8988T (cell line): ENCODE measurements around the gene MTMR12.
"Not testable (repeated sequence)": the region's sequence is repeated elsewhere in the genome, so short reads cannot be mapped to it uniquely, and the experiment has no call there.

Experiments
- DNase-seq: peaks from one replicate; pipeline ENCODE4 v3.0.0; 2011

MTMR12 gene

DNA sequence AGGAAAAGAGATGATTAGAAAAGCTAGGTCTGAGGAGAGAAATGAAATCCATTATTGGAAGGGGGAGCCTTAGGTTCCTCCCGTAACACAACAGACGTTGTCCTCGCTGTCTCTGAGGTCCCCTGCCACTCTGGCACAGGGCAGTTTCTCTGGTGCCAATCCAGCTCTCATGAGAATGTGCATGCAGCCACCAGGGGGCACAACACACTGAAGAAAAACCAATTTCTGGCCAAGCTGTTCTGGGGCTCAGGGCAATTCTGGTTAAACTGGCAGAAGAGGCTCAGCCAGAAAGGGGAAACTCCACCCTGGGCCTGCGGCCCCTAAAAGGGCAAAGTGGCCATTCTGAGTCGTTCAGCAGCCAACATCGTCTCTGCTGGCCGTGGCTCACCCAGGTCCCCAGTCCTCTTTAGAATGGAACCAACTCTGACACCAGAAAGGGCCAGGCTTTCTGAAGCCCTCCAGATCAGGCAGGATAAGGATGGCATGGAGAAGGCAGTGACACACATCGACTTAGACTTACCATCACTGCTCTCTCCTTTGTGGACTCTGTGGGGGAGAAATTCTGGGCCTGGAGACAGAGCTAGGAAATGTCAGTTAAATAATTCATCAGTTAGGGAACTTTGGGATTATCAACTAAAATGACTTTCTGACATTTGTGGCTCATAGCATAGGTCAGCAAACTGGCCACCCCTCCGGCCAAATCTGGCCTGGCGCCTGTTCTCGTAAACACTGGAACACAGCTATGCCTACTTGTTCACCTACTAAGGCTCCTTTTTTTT is 80.1 kb downstream of the MTMR12 start:
- peak; percentile 66 for DNase-seq

DNA sequence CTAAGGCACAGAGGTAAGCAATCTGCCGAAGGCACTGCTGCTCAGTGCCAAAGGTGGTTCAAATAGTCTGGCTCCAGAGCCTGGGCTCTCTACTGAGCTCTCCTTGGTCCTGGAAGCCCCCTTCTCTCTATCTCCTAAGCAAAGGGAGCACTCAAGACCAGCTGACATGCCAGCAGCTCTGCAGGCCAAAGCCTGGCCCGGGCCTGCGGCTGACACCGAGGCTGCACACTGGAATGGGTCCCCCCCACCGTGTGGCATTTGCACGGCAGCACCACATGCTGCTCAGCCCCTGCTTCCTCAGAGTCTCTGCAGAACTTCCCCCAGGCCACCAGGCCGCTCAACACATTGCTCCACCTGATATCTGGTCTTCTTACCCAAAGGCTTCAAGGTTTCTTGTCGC is 80.8 kb downstream of the MTMR12 start:
- no peak for DNase-seq

DNA sequence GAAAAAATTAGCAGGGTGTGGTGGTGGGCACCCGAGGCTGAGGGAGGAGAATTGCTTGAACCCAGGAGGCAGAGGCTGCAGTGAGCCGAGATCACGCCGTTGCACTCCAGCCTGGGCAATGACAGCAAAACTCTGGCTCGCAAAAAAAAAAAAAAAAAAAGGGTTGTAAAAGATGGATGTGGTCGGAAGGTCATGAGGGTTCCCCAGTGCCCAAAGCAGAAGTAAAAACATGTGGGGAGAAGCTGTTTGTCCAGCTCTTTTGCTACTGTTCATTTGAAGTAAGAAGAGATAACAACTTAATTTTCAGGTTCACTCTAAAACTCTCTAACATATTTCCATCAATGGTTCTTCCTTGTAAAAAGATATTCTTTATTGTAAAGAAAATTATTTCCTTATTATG is 81.5 kb downstream of the MTMR12 start:
- no peak for DNase-seq

DNA sequence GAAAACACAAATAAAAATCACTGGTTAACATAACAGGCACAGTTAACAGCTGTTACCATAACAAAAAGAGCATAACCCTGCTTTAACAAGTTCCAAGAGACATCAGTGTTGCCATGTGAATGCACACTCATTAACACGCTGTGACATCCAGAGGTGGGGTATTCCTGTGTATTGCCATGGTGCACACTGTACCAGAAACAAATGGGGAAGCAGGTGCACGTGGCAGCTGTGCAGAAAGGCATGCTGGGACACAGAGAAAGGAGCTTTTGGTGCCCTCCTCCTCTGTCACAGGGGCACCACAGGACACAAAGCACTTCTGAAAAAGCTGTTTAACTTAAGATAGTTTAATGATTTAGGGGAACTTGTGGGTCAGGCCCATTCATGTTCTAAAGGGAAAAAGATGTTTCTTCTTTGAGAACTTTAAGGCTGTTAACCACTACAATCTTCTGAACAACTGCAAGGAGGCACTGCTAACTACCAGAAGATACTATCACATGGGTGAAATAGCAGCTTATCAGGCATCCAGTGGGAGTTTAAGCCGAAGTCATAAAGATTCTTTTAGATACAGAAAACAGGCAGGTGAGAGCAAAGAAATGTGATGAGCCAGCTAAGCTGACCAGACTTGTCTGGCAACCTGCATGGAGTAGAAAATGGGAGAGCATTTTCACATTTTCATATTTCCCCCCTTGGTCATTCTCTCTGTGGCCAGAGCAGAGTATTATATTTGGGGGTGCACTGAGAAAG is 82.2 kb downstream of the MTMR12 start:
- no peak for DNase-seq

DNA sequence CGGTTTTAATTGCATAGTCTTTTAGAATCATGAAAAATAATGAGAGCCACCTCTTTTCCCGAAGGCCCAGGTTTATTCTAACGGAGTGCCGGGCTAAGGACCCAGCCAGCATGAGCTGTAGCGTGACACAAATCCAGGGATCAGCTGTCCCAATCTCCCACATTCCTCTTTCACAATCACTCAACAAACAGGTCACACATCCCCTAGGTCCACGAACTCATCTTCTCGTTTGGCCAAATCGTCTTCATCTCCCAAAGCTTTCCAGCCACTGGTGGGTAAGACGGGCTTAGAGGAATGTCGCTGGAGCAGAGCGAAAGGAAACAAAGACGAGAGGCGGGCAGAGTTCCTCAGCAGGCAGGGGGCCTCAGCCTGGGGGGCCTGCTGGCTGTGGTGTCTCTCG is 83.2 kb downstream of the MTMR12 start:
- DNase-seq, result no peak

DNA sequence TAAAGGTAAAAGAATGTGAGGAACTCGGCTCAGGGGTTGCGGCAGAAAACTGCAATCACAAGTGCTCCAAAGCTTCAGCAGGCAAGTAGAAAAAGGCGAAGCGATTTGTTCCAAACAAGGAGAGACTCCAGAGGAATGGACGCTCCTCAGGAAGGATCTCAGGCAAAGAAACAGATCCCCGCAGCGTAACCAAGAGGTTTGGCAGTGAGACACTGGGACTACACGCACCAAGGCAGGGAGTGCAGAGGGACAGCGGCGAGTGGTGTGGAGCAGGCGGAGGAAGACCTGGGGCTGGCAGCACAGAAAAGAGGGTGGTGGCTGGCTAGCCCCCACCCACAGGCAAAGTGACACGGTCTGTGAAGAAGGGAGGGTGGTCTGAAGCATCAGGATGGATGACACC is 83.9 kb downstream of the MTMR12 start:
- DNase-seq, result no peak

DNA sequence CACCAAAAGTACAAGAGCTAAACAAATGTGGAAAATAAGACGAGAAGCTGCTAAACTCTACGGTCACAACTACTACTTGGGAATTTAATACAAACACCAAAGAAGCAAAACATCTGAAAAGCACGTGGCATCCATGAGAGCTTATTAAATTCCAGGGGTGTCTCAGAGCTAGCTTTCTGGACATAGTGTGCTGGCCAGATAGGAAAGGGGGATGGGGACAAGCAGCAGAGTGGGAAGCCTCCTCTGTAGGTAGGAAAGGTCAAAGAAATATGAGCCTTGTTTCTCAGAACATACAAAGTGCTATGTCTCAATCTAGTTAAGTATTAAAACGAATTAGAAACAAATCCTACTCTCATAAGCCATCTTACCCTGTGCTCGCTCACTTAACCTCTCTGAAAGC is 87.3 kb downstream of the MTMR12 start:
- no peak for DNase-seq

DNA sequence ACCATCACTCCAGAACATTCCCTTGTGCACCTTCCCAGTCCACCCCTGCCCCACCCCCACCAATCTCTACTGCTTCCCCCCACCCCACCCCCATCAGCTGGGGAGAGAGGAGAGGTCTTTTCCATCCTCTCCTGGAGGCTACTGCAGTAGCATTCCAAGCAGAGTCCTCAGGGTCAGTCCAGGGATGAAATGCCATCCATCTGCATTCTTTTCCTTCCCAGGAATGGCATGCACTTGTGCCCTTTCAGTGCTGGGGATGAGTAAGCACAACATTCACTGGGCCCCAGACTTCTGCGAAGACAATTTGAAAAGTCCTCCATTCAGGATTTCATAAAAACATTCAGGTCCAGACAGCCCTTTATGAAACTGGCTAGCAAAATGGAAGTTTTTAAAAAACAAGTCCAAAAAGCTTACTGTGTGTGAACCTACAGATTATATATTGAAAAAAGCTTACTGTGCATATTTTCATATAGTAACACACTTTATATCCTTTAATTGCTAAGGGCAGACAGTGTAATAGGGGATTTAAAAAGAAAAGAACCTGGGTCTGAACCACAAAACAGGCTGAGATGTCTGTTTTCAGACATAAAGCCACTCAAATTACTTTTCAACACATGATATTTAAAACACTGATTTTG is 88.6 kb downstream of the MTMR12 start:
- peak; percentile 78 for DNase-seq

DNA sequence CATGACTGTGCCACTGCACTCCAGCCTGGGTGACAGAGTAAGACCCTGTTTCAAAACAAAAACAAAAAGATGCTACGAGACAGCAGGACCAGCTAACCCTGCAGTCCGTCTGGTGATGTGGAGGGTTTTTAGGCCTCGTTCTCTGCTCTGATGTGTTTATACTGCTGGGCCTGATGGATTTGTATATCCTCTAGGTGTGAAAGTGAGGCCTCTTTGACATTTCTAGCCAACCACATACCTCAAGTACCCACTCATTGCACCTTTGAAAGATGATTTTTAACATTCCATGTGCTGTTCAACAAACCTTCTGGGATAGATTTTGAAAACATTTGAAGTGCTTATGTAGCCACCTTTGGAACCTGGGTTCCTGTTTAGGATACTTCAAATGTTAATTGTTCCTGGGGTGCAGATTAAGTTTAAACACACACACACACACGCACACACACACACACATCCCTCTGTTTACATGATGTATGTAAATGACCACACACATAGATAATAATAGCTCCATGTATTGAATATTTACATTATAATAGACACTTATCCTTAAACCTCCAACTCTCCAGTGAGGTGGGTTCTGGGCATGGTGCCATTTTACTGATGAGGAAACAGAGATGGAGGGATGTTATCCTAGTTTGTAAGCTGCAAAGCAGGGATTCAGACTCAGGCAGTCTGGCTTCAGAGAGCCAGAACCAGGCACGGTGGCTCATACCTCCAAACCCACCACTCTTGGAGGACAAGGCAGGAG is 89.8 kb downstream of the MTMR12 start:
- no peak for DNase-seq

DNA sequence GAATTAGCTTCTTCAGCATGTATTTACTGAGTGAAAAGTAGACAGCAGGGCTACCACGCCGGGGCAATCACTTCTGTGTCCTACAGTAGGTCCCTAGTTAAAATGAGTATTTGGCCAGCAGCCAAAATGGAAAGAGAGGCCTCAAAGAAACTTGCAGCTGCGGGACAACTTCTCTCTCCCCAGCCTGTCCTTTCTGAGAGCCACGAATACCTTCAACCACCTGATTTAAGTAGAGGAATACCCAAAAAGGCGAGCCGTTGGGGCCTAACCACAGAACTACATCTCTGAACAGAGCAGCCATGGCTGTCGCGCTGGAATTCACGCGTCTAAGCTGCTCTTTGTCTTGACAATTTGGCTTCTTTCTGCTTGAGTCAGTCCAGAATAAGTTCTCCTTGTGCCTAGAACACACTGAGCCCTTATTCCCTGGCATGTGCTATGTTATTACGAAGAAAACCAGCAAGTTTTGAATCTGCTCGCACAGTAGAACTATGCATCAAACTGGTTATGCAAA is 94.8 kb downstream of the MTMR12 start:
- no peak for DNase-seq

DNA sequence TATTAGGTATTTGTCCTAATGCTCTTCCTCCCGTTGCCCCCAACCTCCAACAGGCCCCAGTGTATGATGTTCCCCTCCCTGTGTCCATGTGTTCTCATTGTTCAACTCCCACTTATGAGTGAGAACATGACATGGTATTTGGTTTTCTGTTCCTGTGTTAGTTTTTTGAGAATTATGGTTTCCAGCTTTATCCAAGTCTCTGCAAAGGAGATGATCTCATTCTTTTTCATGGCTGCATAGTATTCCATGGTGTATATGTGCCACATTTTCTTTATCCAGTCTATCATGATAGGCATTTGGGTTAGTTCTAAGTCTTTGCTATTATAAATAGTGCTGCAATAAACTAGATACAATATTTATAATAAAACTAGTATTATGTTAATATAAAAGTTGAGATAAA is 98.4 kb downstream of the MTMR12 start:
- DNase-seq, result not testable (repeated sequence)

DNA sequence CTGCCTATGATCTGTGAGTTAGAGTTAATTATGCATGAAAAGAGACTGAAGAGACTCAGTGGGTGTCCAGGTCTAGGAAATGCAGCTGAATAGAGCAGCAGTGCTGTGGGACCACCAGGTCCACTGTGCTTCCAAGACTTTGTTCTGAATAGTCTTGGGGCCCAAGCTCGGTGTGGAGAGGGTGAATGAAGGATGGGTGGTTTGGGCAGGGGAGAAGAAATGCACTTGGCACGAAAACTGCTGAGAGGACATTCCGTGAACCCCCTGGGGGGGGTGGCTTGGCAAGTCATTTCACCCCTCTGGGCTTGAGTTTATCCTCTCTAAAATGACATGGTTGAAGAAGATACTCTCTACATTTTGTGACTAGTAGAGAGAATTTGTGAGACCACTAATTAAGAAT is 102.6 kb downstream of the MTMR12 start:
- DNase-seq, result no peak

DNA sequence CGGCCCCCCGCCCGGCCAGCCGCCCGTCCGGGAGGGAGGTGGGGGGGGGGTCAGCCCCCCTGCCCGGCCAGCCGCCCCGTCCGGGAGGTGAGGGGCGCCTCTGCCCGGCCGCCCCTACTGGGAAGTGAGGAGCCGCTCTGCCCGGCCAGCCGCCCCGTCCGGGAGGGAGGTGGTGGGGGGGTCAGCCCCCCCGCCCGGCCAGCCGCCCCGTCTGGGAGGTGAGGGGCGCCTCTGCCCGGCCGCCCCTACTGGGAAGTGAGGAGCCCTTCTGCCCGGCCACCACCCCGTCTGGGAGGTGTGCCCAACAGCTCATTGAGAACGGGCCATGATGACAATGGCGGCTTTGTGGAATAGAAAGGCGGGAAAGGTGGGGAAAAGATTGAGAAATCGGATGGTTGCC is 103.9 kb downstream of the MTMR12 start:
- not testable (repeated sequence) for DNase-seq

DNA sequence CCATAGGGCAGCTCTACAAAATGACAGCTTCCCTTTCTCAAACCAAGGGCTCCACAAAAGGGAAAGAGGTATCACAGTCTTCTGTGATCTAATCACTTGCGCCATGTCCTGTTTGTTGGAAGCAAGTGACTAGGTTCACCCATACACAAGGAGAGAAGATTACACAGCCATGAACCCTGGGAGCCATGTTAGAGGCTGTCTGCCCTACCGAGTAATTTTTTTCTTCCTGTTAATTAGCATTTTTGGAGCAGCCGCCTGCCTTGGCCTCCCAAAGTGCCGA is 105.4 kb downstream of the MTMR12 start:
- DNase-seq, result no peak

DNA sequence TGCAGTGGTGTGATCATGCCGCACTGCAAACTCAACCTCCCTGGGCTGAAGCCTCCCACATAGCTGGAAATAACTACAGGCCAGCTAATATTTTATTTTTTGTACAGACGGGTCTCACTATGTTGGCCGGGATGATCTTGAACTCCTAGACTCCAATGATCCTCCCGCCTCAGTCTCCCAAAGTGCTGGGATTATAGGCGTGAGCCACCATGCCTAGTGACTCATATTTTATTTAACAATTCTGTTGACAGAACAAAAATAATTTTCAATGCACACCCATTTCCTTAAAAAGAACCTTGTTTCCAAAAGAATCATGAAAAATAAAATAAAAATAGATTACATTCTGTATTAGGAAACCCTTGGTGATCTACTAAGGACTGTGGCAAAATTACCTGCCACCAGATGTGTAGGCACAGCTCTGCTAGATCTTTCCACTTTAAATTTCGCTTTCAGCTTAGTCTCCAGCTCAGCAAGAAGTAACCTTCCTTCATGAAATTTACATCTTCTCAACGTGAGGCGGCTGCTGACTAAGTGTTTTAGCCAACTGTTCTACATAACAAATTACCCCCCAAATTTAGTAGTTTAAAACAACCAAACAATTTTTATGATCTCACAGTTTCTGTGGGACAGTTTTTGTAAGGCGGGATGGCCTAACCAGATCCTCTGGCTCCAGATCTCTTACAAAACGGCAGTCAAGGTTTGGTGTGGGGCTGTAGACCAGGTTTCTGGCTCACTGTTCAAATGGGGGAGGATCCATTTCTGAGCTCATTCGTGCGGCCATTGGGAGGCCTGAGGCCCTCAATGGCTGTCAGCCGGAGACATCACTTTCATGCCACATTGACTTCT is 106.0 kb downstream of the MTMR12 start:
- DNase-seq, result no peak

DNA sequence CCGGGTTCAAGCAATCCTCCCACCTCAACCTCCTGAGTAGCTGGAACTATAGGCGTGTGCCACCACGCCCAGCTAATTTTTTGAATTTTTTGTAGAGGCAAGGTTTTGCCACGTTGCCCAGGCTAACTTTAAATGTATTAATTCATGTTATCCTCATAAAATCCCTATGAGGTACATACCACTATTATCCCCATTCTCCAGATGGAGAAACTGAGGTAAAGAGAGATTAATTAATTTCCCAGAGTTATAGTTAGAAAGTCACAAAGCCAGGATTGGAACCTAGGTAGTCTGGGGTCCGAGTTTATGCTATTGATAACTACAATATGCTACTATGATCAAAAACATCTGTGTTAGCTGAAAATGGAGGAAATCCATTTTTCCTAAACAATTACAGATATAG is 106.7 kb downstream of the MTMR12 start:
- DNase-seq, result no peak

DNA sequence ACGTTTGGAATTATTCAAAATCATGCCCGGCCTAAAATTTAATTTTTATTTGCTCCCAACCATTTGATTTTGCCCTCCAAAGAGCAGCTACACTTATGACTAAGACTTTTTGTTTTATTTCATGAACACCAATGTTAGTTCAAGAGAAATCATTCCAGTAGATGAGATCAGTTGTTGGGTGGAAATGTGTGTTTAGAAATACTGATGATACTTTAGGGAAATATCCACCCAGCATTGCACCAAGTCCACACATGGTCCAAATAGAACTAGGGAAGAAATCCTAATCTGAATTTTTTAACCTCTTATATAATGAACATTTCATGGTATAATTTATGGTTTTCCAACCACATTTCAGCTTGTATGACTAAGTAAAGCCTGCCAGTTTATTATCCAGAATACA is 110.3 kb downstream of the MTMR12 start:
- DNase-seq, result no peak

DNA sequence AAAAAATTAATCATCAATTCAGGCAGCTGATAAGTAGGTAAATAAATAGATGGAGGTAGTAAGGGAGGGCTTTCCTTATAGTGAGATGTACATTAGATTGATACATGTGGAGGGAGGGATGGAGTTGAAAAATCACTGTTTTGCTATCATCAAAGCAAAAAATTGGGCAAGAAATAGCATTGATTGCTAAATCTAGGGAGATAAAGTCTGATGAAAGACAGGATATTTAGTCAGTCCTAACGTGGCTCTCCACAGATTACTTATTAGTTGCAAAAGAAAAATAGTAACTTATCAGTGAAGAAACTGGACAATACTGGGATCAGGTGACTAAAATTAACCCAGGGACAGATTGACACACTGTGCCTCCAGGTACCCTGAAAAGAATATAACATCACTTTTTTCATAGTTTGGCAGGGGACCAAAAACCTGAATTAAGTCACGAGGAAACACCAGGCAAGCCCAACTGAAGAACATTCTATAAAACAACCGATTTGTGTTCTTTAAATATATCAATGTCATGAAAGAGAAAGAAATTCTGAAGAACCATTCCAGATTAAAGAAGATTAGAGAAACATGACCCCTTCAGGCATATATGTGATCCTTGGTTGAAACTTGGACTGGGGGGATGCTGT is 111.5 kb downstream of the MTMR12 start:
- DNase-seq, result no peak

DNA sequence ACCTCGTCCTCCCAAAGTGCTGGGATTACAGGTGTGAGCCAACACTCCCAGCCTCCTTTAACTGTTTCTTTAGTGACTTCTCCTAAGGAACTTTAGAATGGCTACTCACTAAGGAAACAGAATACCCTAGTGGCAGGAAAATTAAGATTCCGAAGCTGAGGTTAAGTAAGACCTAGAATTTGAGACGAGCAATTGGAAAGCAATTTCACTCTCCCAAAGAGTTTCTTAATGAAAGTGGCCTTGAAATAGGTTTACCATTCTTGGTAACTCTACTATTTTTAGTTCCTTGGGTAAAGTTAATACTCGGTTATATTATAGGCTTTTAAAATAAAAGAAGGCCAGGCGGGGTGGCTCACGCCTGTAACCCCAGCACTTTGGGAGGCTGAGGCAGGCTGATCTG is 115.7 kb downstream of the MTMR12 start:
- DNase-seq, result no peak

DNA sequence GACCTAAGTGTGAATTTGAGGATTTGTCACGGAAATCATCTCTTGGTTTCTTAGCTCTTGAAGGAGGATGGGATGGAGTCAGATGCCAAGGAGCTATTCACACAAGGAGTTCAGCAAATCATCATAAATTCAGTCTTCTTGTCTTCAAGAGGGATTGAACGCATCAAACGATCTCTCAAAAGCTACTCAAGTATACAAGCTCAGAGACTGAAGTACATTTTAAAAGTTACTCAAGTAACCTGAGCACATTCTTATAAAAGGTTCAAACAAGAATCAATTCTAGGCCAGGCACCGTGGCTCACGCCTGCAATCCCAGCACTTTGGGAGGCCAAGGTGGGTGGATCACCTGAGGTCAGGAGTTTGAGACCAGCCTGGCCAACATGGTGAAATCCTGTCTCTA is 117.5 kb downstream of the MTMR12 start:
- no peak for DNase-seq

DNA sequence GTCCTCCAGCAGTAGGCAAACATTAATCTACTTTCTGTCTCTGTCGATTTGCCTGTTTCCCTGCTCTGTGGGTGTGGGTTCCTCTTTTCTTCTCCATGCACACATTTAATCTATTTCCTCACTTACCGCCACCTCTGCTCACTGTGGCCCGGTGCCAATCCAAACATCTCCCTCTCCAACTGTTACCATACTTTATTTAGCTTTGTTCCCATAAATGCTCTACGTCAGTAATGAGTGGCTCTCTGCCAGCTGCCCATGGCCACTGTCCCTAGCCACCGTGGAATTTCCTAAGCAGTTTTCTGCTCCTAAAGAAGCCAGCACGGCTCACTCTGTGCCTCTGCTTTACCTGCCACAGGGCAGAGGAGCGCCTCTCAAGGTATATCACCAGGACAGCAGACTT is 119.1 kb downstream of the MTMR12 start:
- DNase-seq, result no peak

DNA sequence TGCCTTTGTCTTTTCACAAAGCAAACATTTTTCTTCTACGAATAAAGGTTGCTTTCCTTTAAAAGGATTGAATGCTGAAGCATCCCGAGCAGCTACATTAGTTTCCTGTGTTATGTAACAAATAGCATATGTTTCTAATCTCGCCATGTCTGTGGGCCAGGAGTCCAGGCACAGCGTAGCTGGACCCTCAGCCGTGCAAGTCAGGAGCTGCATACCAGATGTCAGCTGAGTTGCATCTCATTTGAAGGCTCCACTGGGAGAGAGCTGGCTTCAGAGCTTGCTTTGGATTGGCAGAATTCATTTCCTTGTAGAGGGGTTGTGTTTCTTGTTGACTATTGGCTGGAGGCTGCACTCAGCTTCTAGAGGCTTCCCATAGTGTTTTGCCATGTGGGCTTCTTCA is 122.6 kb downstream of the MTMR12 start:
- DNase-seq, result no peak
